HG03060 (cell line): ENCODE measurements around the gene UCMA.
"Not testable (repeated sequence)": the region's sequence is repeated elsewhere in the genome, so short reads cannot be mapped to it uniquely, and the experiment has no call there.

ENCODE experiments used
- ATAC-seq: cut with Tn5 transposase; IDR thresholded peaks from one replicate; pipeline ENCODE4 v1.9.1; 2021; ENCODE audit warnings: low read depth, moderate number of reproducible peaks; ENCODE audit not compliant: unreplicated experiment

The UCMA gene

GRCh38 chr10:13234736-13235135, 562 bp upstream of the UCMA start:
- not testable (repeated sequence) for ATAC-seq

- no peak for ATAC-seq
These were observed 816 bp downstream of the UCMA start for GRCh38 chr10:13233358-13233757.

- no peak for ATAC-seq
These were observed 2.4 kb downstream of the UCMA start for GRCh38 chr10:13231808-13232207.

GRCh38 chr10:13231190-13231589, 3.0 kb downstream of the UCMA start:
- no peak for ATAC-seq

DNA sequence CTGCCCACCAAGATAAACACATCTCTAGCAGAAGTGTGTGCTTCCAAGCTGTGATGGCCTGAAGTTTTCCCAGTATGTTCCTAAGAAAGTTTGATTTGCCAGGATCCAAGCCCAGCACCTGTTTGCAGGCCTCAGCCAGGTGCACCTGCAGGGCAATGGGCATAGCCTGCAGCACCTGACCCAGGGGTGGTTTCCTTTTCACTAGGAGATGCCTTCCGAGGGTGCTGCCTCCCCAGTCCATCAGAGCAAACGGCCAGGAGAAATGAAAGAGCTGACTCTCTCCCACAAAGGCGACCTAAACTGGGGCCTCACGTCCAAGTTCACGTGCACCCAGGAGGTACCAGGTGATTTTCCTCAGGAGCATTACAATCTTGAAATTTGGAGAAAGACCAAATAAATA, 7.1 kb downstream of the UCMA start:
- no peak for ATAC-seq

- ATAC-seq: no peak
These were observed 8.6 kb downstream of the UCMA start for GRCh38 chr10:13225601-13226000.

DNA sequence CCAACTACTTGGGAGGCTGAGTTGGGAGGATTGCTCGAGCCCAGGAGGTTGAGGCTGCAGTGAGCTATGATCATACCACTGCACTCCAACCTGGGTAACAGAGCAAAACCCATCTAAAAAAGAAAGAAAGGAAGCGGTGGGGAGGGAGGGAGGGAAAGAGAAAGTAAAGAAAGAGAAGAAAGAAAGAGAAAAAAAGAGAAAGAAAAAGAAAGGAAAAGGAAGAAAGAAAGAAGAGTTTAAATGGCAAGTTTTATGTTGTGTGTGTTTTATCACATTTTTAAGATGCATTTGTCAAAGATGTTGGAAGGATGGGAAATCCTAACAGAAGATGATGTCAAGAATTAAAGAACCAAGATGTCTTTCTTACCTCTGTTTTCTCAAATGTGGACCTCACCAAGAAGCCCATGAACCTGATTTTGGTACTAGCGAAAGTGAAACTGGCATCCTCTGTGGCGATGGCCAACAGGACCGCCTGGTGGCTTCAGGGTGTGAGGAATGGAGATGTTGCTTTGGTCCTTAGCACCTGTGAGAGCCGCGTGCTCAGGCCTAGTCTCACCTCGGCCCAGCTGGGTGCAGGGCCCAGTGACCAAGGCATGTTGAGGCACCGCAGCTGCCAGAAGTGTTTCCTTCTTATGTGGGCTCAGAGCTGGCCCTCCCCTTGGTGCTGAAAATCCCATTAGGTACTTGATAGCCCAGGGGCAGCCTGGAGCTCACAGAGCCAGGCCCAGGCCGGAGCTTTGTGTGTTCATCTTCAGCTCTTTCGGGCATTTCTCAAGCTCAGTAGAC, 9.8 kb downstream of the UCMA start:
- ATAC-seq: no peak

DNA sequence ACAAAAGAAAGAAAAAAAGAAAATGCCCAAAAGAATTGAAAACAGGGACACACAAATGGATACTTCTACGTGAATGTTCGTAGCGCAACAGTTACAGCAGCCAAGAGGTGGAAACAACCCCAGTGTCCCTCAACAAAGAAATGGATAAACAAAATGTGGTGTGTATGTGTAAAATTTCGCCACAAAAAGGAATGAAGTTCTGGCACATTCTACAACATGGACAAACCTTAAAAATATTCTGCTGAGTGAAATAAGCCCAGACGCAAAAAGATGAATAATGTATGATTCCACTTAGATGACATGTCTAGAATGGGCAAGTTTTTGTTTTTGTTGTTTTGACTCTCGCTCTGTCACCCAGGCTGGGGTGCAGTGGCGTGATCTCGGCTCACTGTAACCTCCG, 10.9 kb downstream of the UCMA start:
- no peak for ATAC-seq

GRCh38 chr10:13222566-13222965, 11.6 kb downstream of the UCMA start:
- ATAC-seq: no peak

- no peak for ATAC-seq
These were observed 12.0 kb downstream of the UCMA start for GRCh38 chr10:13222151-13222550.

GRCh38 chr10:13221572-13221971, 12.6 kb downstream of the UCMA start:
- no peak for ATAC-seq

GRCh38 chr10:13219685-13220670, 14.2 kb downstream of the UCMA start:
- ATAC-seq: no peak

GRCh38 chr10:13218878-13219277, 15.3 kb downstream of the UCMA start:
- no peak for ATAC-seq

DNA sequence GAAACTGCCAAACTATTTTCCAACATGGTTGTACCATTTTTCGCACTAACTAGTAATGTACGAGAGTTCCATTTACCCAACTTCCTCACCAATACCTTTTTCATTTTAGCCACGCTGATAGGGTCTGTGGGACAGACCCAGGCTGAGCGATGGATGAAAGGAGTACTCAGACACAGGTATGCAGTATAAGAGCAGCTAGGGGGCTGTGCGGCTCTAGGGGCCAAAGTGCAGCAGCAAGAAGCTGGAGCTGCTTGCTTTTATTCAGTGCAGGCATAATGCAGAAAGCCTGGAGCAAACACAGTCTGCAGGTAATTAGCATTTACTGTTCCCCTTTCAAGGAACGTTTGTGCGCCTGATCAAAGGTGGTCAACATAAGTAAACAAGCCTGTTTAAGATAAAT, 21.0 kb downstream of the UCMA start:
- no peak for ATAC-seq

GRCh38 chr10:13206546-13207443, 27.4 kb downstream of the UCMA start:
- no peak for ATAC-seq

DNA sequence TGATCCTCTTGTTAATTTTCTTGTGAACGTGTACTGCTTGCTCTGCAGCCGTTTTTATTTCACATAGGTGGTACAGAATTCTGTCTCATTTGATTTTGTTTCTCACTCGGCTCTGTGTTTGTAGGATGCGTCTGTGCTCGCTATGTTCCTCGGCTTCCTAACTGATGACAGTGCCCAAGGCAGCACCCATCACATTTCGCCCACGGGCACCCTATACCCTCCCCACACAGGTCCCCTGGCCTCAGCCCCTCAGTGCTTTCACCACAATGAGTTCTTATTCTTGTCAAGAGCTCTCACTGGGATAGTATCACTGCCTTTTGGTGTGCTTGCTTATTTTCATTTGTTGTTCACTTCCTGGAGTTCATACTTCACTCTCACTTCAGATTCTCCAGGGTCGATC, 28.1 kb downstream of the UCMA start:
- ATAC-seq: no peak

DNA sequence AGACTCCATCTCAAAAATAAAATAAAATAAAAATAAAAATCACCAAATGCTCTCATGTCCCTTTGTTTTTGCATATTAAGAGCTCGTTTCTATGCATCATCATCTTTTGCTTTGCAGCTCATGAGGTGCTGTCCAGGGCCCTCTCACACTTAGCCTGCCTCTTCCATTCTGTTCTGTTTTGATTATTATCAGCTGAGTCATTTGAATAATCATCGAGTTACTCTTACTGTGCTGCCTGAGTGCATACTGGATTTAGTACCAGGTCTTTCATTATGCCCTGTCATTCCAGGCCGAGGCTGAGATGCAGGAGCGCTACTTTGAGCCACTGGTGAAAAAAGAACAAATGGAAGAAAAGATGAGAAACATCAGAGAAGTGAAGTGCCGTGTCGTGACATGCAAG, 33.0 kb downstream of the UCMA start:
- ATAC-seq: no peak

GRCh38 chr10:13195016-13195415, 39.2 kb downstream of the UCMA start:
- no peak for ATAC-seq

GRCh38 chr10:13193637-13194036, 40.5 kb downstream of the UCMA start:
- no peak for ATAC-seq

GRCh38 chr10:13191362-13191761, 42.8 kb downstream of the UCMA start:
- no peak for ATAC-seq

- no peak for ATAC-seq
These were observed 43.4 kb downstream of the UCMA start for GRCh38 chr10:13190816-13191215.
